ENCODE results near the gene DARS1. TPM values are rescaled to one million over a fixed set of nuclear protein-coding genes. Genes with fewer than 3 reads are reported as not detected.

The DARS1 gene
- 54.5 and 61.3 TPM in 2 replicates for total RNA-seq

DNA sequence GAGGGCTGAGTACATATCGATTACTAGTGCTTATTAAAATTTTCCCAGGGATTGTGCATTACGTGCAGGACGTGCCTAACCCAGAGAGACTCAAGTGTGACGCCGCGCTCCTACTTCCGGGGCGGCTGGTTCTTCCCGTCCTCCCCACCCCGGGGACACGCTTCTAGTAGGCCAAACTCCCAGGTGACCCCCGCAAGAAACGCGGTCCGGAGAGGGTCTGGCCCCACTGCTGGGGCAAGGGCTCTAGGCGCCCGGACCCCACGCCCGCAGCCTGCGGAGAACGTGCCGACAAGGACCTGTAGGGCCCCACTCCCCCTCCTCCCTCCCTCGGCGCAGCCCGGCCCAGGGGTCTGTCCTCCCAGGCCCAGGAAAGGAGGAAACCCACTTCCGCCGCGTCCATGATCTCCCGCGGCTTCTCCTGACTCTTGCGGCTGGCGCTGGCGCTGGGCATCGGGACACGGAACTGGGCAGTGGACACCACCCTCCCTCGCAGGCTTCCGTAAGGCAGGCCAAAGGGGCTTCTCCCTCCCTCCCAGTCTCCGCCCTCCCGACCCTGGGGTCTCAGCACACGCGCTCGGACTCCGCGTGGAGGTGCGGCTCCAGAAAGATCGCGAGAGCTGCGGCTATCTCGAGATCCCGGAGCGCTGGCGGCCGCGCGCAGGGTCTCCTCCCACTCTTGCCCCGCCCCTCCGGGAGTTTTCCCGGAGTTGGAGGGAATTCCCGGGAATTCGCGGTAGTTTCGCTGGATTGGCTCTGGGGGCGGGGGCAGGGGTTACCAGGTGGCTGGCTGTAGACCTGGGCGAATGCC is at the start of gene DARS1:
Gene DARS1 (minus strand): TSS at position 609 of the 808 bp plus-strand sequence. CDS start 158 bp downstream, at position 451.

DNA sequence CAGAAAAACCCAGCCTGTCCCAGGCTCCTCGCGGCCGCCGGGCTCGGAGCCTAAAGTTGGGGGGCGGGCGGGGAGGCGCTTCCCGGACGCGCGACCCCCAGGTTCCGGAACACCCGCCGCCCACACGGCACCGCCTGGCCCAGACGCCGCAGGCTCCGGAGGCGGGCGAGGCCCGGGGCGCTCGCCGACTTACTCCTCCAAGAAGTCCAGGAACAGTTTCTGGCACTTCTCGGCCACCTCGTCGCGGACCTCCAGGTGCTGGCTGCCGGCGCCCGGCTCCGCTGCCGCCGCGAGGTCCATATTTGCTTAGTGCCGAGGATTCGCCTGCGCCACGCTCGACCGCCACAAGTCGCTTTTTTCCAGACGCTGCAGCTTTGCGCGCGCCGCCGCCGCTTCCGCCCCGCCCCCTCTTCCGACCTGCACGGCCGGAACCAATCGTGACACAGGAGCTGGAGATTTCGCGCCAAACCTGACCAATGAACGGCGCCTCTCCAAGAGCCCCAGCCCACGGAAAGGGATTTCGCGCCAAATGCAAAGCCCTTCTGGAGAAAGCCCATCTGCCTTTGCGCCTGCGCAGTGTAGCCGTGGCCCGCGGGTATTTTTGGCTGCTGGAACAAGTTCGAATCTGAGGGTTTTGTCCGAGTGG is 109.2 kb downstream of the DARS1 start, which contains the start of gene MCM6:
Gene MCM6 (minus strand): TSS at position 378 of the 646 bp plus-strand sequence. CDS start 78 bp downstream, at position 300.

Other genes with a start within 250 kb of the DARS1 start
- 40.2 and 51.4 TPM in 2 replicates for gene UBXN4, start 243.8 kb downstream of the DARS1 start, total RNA-seq
- gene LCT, start 148.4 kb downstream of the DARS1 start, total RNA-seq: not detected in 2 replicates
- gene MCM6, start 109.2 kb downstream of the DARS1 start, total RNA-seq: 32.8 and 34.6 TPM in 2 replicates
- gene CXCR4, start 132.5 kb upstream of the DARS1 start, total RNA-seq: 17.1 and 17.2 TPM in 2 replicates